ENCODE results near the gene RNF217. TPM values are rescaled to one million over a fixed set of nuclear protein-coding genes. Genes with fewer than 3 reads are reported as not detected.

The RNF217 gene
- total RNA-seq, 1 donor from 2014 or later, result 14.1 TPM

GRCh38 chr6:125050663-125051318, 88.6 kb downstream of the RNF217 start:
- no peaks in the 10 kb centered on the region for H3K27me3 ChIP-seq (ENCODE audit: low read depth)
- no peaks in the 10 kb centered on the region for H3K36me3 ChIP-seq
- H3K27ac ChIP-seq (replicated peaks), result no peak overlapping the region
- H3K9me3 ChIP-seq (replicated peaks), result no peaks in the 10 kb centered on the region
- DNase-seq, result no peak
- H3K4me3 ChIP-seq, result no peak overlapping the region
- TF ChIP-seq, protein P1, sequence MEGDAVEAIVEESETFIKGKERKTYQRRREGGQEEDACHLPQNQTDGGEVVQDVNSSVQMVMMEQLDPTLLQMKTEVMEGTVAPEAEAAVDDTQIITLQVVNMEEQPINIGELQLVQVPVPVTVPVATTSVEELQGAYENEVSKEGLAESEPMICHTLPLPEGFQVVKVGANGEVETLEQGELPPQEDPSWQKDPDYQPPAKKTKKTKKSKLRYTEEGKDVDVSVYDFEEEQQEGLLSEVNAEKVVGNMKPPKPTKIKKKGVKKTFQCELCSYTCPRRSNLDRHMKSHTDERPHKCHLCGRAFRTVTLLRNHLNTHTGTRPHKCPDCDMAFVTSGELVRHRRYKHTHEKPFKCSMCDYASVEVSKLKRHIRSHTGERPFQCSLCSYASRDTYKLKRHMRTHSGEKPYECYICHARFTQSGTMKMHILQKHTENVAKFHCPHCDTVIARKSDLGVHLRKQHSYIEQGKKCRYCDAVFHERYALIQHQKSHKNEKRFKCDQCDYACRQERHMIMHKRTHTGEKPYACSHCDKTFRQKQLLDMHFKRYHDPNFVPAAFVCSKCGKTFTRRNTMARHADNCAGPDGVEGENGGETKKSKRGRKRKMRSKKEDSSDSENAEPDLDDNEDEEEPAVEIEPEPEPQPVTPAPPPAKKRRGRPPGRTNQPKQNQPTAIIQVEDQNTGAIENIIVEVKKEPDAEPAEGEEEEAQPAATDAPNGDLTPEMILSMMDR (IDR thresholded peaks at IDR 0.05; ENCODE audit: borderline replicate concordance), result no peak
- intact Hi-C loops (cut with micrococcal nuclease), result no loop called here
- no peaks in the 10 kb centered on the region for H3K4me1 ChIP-seq

DNA sequence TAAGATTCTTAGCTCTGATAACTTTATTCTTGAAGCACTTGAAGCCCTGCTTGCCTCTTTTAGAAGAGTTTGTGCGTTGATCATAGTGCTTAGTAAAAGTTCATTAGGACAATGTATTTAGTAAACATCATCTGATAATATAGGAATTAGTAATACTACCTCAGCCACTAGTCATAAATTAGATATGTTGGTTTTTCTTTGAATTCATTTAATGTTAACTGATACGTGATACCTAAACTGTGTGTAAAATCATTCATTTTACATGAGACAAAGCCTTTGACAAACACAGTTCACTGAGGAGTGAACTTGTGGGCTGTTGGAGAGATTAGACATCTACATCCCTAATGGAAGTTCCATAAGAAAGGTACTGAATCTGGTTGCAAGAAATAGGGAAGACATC, 91.6 kb downstream of the RNF217 start:
- Histone ChIP-seq H3K27ac (replicated peaks) (no peak overlapping the region), H3K36me3 (no peaks in the 10 kb centered on the region), H3K9me3 (replicated peaks) (no peaks in the 10 kb centered on the region), H3K27me3 (ENCODE audit: low read depth) (no peaks in the 10 kb centered on the region), H3K4me3 (no peak overlapping the region), H3K4me1 (peaks cover 3% of the 10 kb centered on the region)
- intact Hi-C loops (cut with micrococcal nuclease), result no loop called here
- DNase-seq, result no peak
- TF ChIP-seq, protein P1 (IDR thresholded peaks at IDR 0.05; ENCODE audit: borderline replicate concordance), result no peak

- TF ChIP-seq, protein P1 (IDR thresholded peaks at IDR 0.05; ENCODE audit: borderline replicate concordance), result no peak
- Histone ChIP-seq H3K9me3 (replicated peaks) (no peaks in the 10 kb centered on the region), H3K4me1 (peaks cover 3% of the 10 kb centered on the region), H3K27me3 (ENCODE audit: low read depth) (no peaks in the 10 kb centered on the region), H3K36me3 (no peaks in the 10 kb centered on the region), H3K27ac (replicated peaks) (no peak overlapping the region), H3K4me3 (no peak overlapping the region)
- intact Hi-C loops (cut with micrococcal nuclease), result no loop called here
- DNase-seq, result no peak
Measured at GRCh38 chr6:125054331-125054730, 92.1 kb downstream of the RNF217 start.

DNA sequence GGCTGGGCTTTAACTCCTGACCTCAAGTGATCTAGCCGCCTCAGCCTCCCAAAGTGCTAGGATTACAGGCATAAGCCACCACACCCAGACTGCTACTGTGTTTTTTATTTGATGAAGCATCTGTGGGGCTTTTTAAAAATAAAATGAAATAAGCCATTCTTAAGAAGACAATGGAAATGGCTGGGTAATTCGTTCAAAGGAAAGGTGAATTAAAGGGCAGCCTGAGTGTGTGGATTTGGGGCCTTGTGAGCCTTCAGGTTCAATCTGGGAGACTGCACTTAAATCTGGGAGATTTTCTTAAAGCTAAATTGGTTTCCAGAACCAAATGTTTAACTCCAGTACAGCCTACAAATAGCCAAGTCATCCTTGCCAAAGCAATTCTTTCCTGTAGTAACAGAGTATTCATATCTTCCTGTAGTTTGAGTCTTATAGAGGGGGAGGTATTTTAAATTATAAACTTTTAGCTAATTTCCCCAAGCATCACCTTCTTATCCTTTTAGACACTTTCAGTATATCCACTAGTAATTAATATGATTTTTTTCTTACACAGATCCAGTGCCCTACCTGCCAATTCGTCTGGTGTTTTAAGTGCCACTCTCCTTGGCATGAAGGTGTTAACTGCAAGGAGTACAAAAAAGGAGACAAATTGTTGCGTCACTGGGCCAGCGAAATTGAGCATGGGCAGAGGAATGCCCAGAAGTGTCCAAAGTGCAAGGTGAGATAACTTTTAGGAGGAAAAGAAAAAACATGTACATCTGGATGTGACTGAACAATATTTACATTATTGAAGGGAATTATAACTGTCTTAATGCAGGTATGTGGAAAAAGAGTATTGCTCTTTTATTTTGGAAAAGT, 95.4 kb downstream of the RNF217 start:
- intact Hi-C loops (cut with micrococcal nuclease), result no loop called here
- Histone ChIP-seq H3K27ac (replicated peaks) (no peak overlapping the region), H3K27me3 (ENCODE audit: low read depth) (no peaks in the 10 kb centered on the region), H3K4me3 (no peak overlapping the region), H3K4me1 (peaks cover 3% of the 10 kb centered on the region), H3K36me3 (no peaks in the 10 kb centered on the region), H3K9me3 (replicated peaks) (no peaks in the 10 kb centered on the region)
- no peak for DNase-seq
- TF ChIP-seq, protein P1 (IDR thresholded peaks at IDR 0.05; ENCODE audit: borderline replicate concordance), result no peak

- H3K27ac ChIP-seq (replicated peaks), result no peak overlapping the region
- H3K4me3 ChIP-seq, result no peak overlapping the region
- H3K9me3 ChIP-seq (replicated peaks), result no peaks in the 10 kb centered on the region
- peaks cover 3% of the 10 kb centered on the region for H3K4me1 ChIP-seq
- TF ChIP-seq, protein P1 (IDR thresholded peaks at IDR 0.05; ENCODE audit: borderline replicate concordance), result no peak
- no peaks in the 10 kb centered on the region for H3K27me3 ChIP-seq (ENCODE audit: low read depth)
- H3K36me3 ChIP-seq, result no peaks in the 10 kb centered on the region
- DNase-seq, result no peak
- intact Hi-C loops (cut with micrococcal nuclease), result no loop called here
Measured at GRCh38 chr6:125058546-125058945, 96.3 kb downstream of the RNF217 start.
